Aorta (tissue), 5 donors: Measurements from ENCODE around the gene MORC2. TPM values are rescaled to one million over a fixed set of nuclear protein-coding genes. Genes with fewer than 3 reads are reported as not detected.

ENCODE experiments used
- ATAC-seq: fragments of 200-7000 bp; cut with Tn5 transposase; one replicate; pipeline ENCODE4 v1.9.1; 2022; ENCODE audit warnings: moderate library complexity; ENCODE audit not compliant: low FRiP score
- DNase-seq, 2 donors: peaks; one replicate each; pipeline ENCODE4 v3.0.0-alpha.2; 2020
- H3K27ac ChIP-seq, 2 donors: one replicate each; pipeline ENCODE4 v1.5.1; 2013; ENCODE audit warnings: low read length in 2 of 2, mild to moderate bottlenecking in 2 of 2, moderate library complexity in 2 of 2, control low read depth in 1 of 2, inconsistent platforms in 1 of 2, low read depth in 1 of 2
- H3K27me3 ChIP-seq, 2 donors: one replicate each; pipeline ENCODE4 v1.6.1; 2013; ENCODE audit warnings: control low read depth in 1 of 2, low read length in 1 of 2, mild to moderate bottlenecking in 1 of 2, moderate library complexity in 1 of 2; ENCODE audit not compliant: insufficient read depth in 2 of 2, control insufficient read depth in 1 of 2
- H3K36me3 ChIP-seq, 2 donors: one replicate each; pipeline ENCODE4 v1.6.1; 2013; ENCODE audit warnings: control low read depth in 1 of 2, low read length in 1 of 2, mild to moderate bottlenecking in 1 of 2; ENCODE audit not compliant: insufficient read depth in 2 of 2, control insufficient read depth in 1 of 2
- H3K4me1 ChIP-seq, 2 donors: one replicate each; pipeline ENCODE4 v1.6.1; 2013; ENCODE audit warnings: low read length in 2 of 2, control low read depth in 1 of 2, mild to moderate bottlenecking in 1 of 2, moderate library complexity in 1 of 2; ENCODE audit not compliant: insufficient read depth in 2 of 2, control insufficient read depth in 1 of 2
- H3K4me3 ChIP-seq, 2 donors: one replicate each; pipeline ENCODE4 v1.5.1; 2013; ENCODE audit warnings: low read length in 2 of 2, control low read depth in 1 of 2, mild to moderate bottlenecking in 1 of 2
- H3K9me3 ChIP-seq: one replicate; pipeline ENCODE4 v1.6.1; 2013; ENCODE audit warnings: mild to moderate bottlenecking, low read length; ENCODE audit not compliant: control insufficient read depth
- WGBS, 2 donors: extraction: QIAGEN DNeasy Blood & Tissue Kit; methylation state at CpG; one replicate each; pipeline ENCODE4 v1.1.7; 2013; 5-methylcytosine and 5-hydroxymethylcytosine counted together
- intact Hi-C, 2 donors: fragments of 100-400 bp; cut with DNase I; formaldehyde crosslinking; loops; one replicate each; pipeline versions ENCODE4 v1.14.2 to v1.15.0; 2022
- polyA plus RNA-seq, 2 donors: library from polyadenylated mRNA; stranded (reverse); fragments of 200-250 nt; gene quantifications; one replicate each; pipeline ENCODE4 v1.2.3, GENCODE V29; 2013
- total RNA-seq, 2 donors: library from RNA; stranded (reverse); fragmentation: NEBNext Ultra II Directional; extraction: Animal tissue kit (Norgen Biotek cat#: 25700); gene quantifications; one replicate each; pipeline ENCODE4 v1.2.1, GENCODE V29; 2021
- donor health status: healthy with polysubstance abuse.
- donor health status: Bipolar disorder and iron deficiency.
- donor health status: DM: no; HTN: no; CAD: no.
- donor health status: DM: no; HTN: no; CAD: no.
- donor health status: DM: yes; HTN: yes; CAD: no.

Gene MORC2
- total and polyA plus RNA-seq, 4 donors: 7.8 to 37.7 (median 29.0) TPM

DNA sequence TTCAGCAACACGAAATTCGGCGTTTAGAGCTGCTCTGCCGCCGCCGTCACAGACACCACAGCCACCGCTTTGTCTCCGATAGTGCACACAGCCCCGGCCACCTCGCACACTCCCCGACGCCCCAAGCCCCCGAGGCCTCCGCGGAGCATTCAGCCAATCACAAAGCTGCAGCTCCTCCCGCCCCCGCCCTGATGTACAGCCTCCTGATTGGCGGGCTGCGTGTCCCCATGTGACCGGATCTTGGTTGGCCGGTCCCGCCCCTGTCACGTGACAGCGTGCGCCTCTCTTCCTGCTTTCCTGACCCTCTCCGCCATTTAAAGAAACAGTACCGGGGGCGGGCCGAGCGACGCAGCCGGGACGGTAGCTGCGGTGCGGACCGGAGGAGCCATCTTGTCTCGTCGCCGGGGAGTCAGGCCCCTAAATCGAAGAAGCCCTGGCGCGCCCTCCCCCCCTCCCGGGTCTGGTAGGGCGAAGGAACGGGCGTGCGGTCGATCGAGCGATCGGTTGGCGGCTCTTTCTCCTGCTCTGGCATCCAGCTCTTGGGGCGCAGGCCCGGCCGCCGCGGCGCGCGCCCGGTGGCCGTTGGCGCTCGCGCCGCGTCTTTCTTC, 454 bp upstream of the MORC2 start, which contains the start of gene TUG1:
Gene TUG1 (plus strand): TSS at position 342 of the 608 bp plus-strand sequence.
- Histone ChIP-seq H3K4me3 (peak within 1 kb of the TSS; percentile 70 to 83), H3K36me3 (peaks cover 6 to 15% of the 10 kb centered on the region in 2 donors), H3K4me1 (peaks cover 0 to 4% of the 10 kb centered on the region in 2 donors), H3K9me3 (peaks cover 7% of the 10 kb centered on the region), H3K27ac (peak within 1 kb of the TSS; percentile 55 to 64), H3K27me3 (no peaks in the 10 kb centered on the region)
- peak; percentile 99 for DNase-seq
- peak; percentile 99 for ATAC-seq
- intact Hi-C loops: loop anchor here (1.0 to 5.0 kb wide), 4 partner anchors 22 to 114 kb away; partner anchors contain the start of gene SMTN (in 1 of the 2)
- WGBS, 2 donors: 0 to 1% methylated on average over 41 to 67 of the region's 67 CpGs

DNA sequence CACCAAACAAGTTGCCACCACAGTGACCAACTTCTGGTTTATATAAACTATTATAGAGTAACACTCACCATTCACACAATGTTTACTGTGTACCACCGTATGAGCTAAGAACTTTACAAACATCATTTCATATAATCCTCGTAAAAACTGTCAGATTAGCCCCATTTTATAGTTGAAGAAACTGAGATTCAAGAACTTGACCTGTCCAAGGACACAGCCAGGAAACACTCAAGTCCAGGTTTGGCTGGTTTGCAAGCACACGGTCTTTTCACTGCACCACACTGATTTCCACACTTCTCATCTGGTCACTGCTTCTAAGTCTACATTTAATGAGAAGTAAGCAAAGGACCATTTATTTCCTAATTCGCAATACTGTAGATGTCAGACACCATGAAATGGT, 3.7 kb downstream of the MORC2 start:
- Histone ChIP-seq H3K4me3 (no peak overlapping the region), H3K27ac (no peak overlapping the region), H3K27me3 (no peaks in the 10 kb centered on the region), H3K4me1 (no peaks in the 10 kb centered on the region), H3K9me3 (no peaks in the 10 kb centered on the region), H3K36me3 (no peaks in the 10 kb centered on the region)
- intact Hi-C loops: loop anchor here in 1 of 2 donors (5.0 kb wide), 2 partner anchors 72 to 117 kb away; partner anchors contain the start of gene SMTN
- ATAC-seq (no peak), DNase-seq (no peak)
- WGBS, 2 donors: 82 to 86% methylated on average over 4 of the region's 4 CpGs

DNA sequence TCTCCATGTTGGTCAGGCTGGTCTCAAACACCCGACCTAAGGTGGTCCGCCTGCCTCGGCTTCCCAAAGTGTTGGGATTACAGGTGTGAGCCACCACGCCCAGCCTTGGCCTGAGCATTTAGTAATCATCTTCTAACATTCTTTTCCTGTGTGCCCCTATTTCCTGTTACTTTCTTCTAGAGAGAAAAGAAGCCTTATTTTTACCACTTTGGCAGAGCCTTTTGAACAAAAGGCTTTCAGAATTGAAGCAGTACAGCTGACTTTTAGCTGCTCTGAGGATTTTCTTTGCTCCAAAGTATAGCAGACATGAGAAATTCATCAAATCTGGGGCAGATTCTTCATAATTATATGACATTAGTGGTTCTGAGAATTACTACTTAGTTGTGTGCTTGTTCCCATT, 13.4 kb downstream of the MORC2 start:
- Histone ChIP-seq H3K27me3 (no peaks in the 10 kb centered on the region), H3K4me3 (no peak overlapping the region), H3K9me3 (no peaks in the 10 kb centered on the region), H3K4me1 (peaks cover 4% of the 10 kb centered on the region in 2 donors), H3K36me3 (no peaks in the 10 kb centered on the region), H3K27ac (no peak overlapping the region)
- ATAC-seq (no peak), DNase-seq (no peak)
- WGBS, 2 donors: 95 to 97% methylated on average over 4 of the region's 4 CpGs
- intact Hi-C loops: no loop called here

GRCh38 chr22:30953206-30953605, 15.4 kb downstream of the MORC2 start:
- intact Hi-C loops: loop anchor here in 1 of 2 donors (5.0 kb wide), 1 partner anchor 34 kb away; no protein-coding TSS in a partner anchor
- Histone ChIP-seq H3K9me3 (no peaks in the 10 kb centered on the region), H3K4me3 (no peak overlapping the region), H3K27me3 (no peaks in the 10 kb centered on the region), H3K36me3 (no peaks in the 10 kb centered on the region), H3K4me1 (peaks cover 7 to 8% of the 10 kb centered on the region in 2 donors), H3K27ac (peak overlapping the region in 1 of 2 donors; percentile 43)
- no peak for ATAC-seq
- 60 to 65% methylated on average over 2 of the region's 2 CpGs for WGBS, 2 donors
- DNase-seq: no peak

- H3K9me3 ChIP-seq: no peaks in the 10 kb centered on the region
- DNase-seq (no peak), ATAC-seq (no peak)
- peaks cover 5 to 7% of the 10 kb centered on the region in 2 donors for H3K4me1 ChIP-seq
- 64 to 72% methylated on average over 7 of the region's 7 CpGs for WGBS, 2 donors
- peak overlapping the region; percentile 70 to 96 for H3K27ac ChIP-seq
- no peaks in the 10 kb centered on the region for H3K36me3 ChIP-seq
- no peaks in the 10 kb centered on the region for H3K27me3 ChIP-seq
- no peak overlapping the region for H3K4me3 ChIP-seq
- intact Hi-C loops: loop anchor here (5.0 kb wide), 4 partner anchors 37 to 282 kb away; no protein-coding TSS in a partner anchor
Measured at GRCh38 chr22:30949934-30950660, 18.5 kb downstream of the MORC2 start.

DNA sequence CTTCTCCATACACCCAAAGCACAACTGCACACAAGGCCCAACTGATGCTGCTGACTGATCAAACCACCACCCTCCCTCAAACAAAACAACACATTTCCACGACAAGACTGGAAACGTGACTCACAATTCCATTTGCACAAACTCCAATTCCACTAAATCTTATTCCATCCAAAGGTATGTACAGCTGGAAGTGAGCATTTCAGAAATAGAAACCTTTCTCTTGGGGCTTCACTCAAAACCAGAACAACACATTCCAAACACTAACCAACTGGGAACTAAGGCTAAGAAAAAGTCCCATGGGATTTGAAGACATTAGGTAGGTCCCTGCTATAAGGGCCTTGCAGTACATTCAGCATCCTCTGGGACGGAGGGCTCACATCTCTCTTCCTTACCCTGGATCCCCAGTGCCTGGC, 19.6 kb downstream of the MORC2 start:
- intact Hi-C loops: loop anchor here (5.0 kb wide), 3 partner anchors 88 to 283 kb away; no protein-coding TSS in a partner anchor
- Histone ChIP-seq H3K4me3 (no peak overlapping the region), H3K27me3 (no peaks in the 10 kb centered on the region), H3K4me1 (peaks cover 5 to 8% of the 10 kb centered on the region in 2 donors), H3K36me3 (no peaks in the 10 kb centered on the region), H3K9me3 (no peaks in the 10 kb centered on the region), H3K27ac (peak overlapping the region; percentile 74 to 96)
- ATAC-seq (peak; percentile 26), DNase-seq (no peak)
- 4 to 8% methylated on average over 3 of the region's 3 CpGs for WGBS, 2 donors

GRCh38 chr22:30947816-30948454, 20.6 kb downstream of the MORC2 start:
- WGBS, 2 donors: 0 to 5% methylated on average over 2 of the region's 2 CpGs
- ATAC-seq (peak; percentile 83), DNase-seq (no peak)
- no peaks in the 10 kb centered on the region for H3K27me3 ChIP-seq
- H3K27ac ChIP-seq: peak overlapping the region; percentile 72 to 74
- H3K36me3 ChIP-seq: no peaks in the 10 kb centered on the region
- no peaks in the 10 kb centered on the region for H3K9me3 ChIP-seq
- peaks cover 5 to 8% of the 10 kb centered on the region in 2 donors for H3K4me1 ChIP-seq
- intact Hi-C loops: loop anchor here (1.0 to 5.0 kb wide), 6 partner anchors 20 to 284 kb away; partner anchors contain the start of gene MORC2 (in 1 of the 2)
- no peak overlapping the region for H3K4me3 ChIP-seq

- H3K36me3 ChIP-seq: no peaks in the 10 kb centered on the region
- H3K9me3 ChIP-seq: no peaks in the 10 kb centered on the region
- 10 to 11% methylated on average over 5 of the region's 5 CpGs for WGBS, 2 donors
- H3K4me1 ChIP-seq: peaks cover 4 to 5% of the 10 kb centered on the region in 2 donors
- peak; percentile 73 to 86 for DNase-seq
- intact Hi-C loops: loop anchor here (1.0 to 5.0 kb wide), 6 partner anchors 21 to 285 kb away; partner anchors contain the start of gene MORC2 (in 1 of the 2)
- H3K27ac ChIP-seq: peak overlapping the region; percentile 58 to 69
- H3K27me3 ChIP-seq: no peaks in the 10 kb centered on the region
- ATAC-seq: peak; percentile 80
- H3K4me3 ChIP-seq: no peak overlapping the region
Measured at GRCh38 chr22:30947173-30947815, 21.3 kb downstream of the MORC2 start.
